B cell (primary cell): ENCODE measurements around the gene NDRG2. TPM values are rescaled to one million over a fixed set of nuclear protein-coding genes. Genes with fewer than 3 reads are reported as not detected.

Experiments used
- ATAC-seq: fragments of 200-7000 bp; cut with Tn5 transposase; one replicate; pipeline ENCODE4 v1.10.0; 2021; ENCODE audit warnings: low read depth, mild to moderate bottlenecking, moderate number of reproducible peaks, moderate library complexity
- CTCF ChIA-PET: fragments of 350-600 bp; sonication (Branson Sonifier 250); formaldehyde crosslinking; loops from one replicate; lab custom pipeline; 2021; ENCODE audit warnings: antibody characterized with exemption, inconsistent platforms; lab: Charles Lee
- POLR2A ChIA-PET: fragments of 350-600 bp; sonication (Branson Sonifier 250); formaldehyde crosslinking; loops from one replicate; lab custom pipeline; 2021; ENCODE audit warnings: antibody characterized with exemption; lab: Charles Lee
- DNase-seq: peaks from one replicate; pipeline ENCODE4 v3.0.0; 2013
- H2AFZ ChIP-seq: 2 replicates; pipeline ENCODE4 v1.6.1; 2012; ENCODE audit warnings: mild to moderate bottlenecking, low read depth, low read length; ENCODE audit not compliant: insufficient read depth, poor library complexity, severe bottlenecking
- H3K27ac ChIP-seq, 2 donors: 1 replicate in 1 of 2; 2 replicates in 1 of 2; pipeline ENCODE4 v1.5.1; 2012 to 2013; ENCODE audit warnings: low read length in 2 of 2, mild to moderate bottlenecking in 2 of 2, moderate library complexity in 1 of 2
- H3K27me3 ChIP-seq, 4 experiments: fragments of 200-600 bp in 1 of 4; sonication (generic) in 1 of 4; replicated peaks in 1 of 4; 1 replicate in 2 of 4; 2 replicates in 2 of 4; pipeline versions ENCODE4 v1.6.1 to v1.7.0; 2013 to 2016; ENCODE audit warnings: low read length in 3 of 4, mild to moderate bottlenecking in 2 of 4, mixed read lengths in 1 of 4, moderate library complexity in 1 of 4; ENCODE audit not compliant: insufficient read depth in 4 of 4, control insufficient read depth in 3 of 4; ENCODE audit errors: control extremely low read depth in 1 of 4
- H3K36me3 ChIP-seq, 2 experiments: replicated peaks in 1 of 2; 1 replicate in 1 of 2; 2 replicates in 1 of 2; pipeline versions ENCODE4 v1.6.1 to v1.7.1; 2013; ENCODE audit warnings: low read length in 1 of 2; ENCODE audit not compliant: insufficient read depth in 2 of 2, control insufficient read depth in 1 of 2; ENCODE audit errors: control extremely low read depth in 1 of 2, extremely low read depth in 1 of 2
- H3K4me1 ChIP-seq, 2 donors: fragments of 200-600 bp in 1 of 2; sonication (generic) in 1 of 2; 1 replicate in 1 of 2; 2 replicates in 1 of 2; pipeline versions ENCODE4 v1.5.1 to v1.6.1; 2013 to 2017; ENCODE audit warnings: low read length in 2 of 2; ENCODE audit not compliant: control insufficient read depth in 2 of 2, insufficient read depth in 2 of 2
- H3K4me2 ChIP-seq: replicated peaks from 2 replicates; pipeline ENCODE3; 2012; ENCODE audit warnings: mild to moderate bottlenecking, low read depth, low read length; ENCODE audit not compliant: poor library complexity, severe bottlenecking
- H3K4me3 ChIP-seq, 5 experiments: fragments of 200-600 bp in 1 of 5; sonication (generic) in 1 of 5; 1 replicate in 3 of 5; 2 replicates in 2 of 5; pipeline versions ENCODE4 v1.5.1 to v1.7.0; 2011 to 2016; ENCODE audit warnings: low read length in 4 of 5, mild to moderate bottlenecking in 4 of 5, low read depth in 2 of 5, control low read depth in 1 of 5, moderate library complexity in 1 of 5; ENCODE audit not compliant: insufficient read depth in 1 of 5; ENCODE audit errors: control extremely low read depth in 1 of 5, extremely low read depth in 1 of 5
- H3K79me2 ChIP-seq: fragments of 200-600 bp; sonication (generic); one replicate; pipeline ENCODE4 v1.6.0; 2016; ENCODE audit warnings: low read length; ENCODE audit not compliant: control insufficient read depth, insufficient read depth
- H3K9ac ChIP-seq: fragments of 200-600 bp; sonication (generic); 2 replicates; pipeline ENCODE4 v1.6.1; 2017; ENCODE audit warnings: mild to moderate bottlenecking, low read length, moderate library complexity
- H3K9me3 ChIP-seq, 3 donors: one replicate each; pipeline versions ENCODE4 v1.6.1 to v1.7.1; 2013; ENCODE audit warnings: low read length in 2 of 3; ENCODE audit not compliant: control insufficient read depth in 2 of 3, insufficient read depth in 1 of 3; ENCODE audit errors: control extremely low read depth in 1 of 3
- H4K20me1 ChIP-seq: 2 replicates; pipeline ENCODE4 v1.6.0; 2012; ENCODE audit warnings: mild to moderate bottlenecking, low read length; ENCODE audit not compliant: insufficient read depth, control insufficient read depth, poor library complexity, severe bottlenecking
- H3K27ac Mint-ChIP-seq: one replicate; pipeline ENCODE4 v1.8.0; 2021; ENCODE audit warnings: mixed read lengths
- H3K27me3 Mint-ChIP-seq: one replicate; pipeline ENCODE4 v1.8.0; 2021; ENCODE audit warnings: mixed read lengths
- H3K4me1 Mint-ChIP-seq: one replicate; pipeline ENCODE4 v1.8.0; 2021; ENCODE audit warnings: mixed read lengths
- H3K4me3 Mint-ChIP-seq: one replicate; pipeline ENCODE4 v1.8.0; 2021; ENCODE audit warnings: mixed read lengths
- H3K9me3 Mint-ChIP-seq: one replicate; pipeline ENCODE4 v1.8.0; 2022; ENCODE audit warnings: mixed read lengths; ENCODE audit not compliant: insufficient read depth
- EZH2 ChIP-seq: IDR thresholded peaks from 2 replicates; pipeline ENCODE4 v1.6.1; 2012; ENCODE audit warnings: borderline replicate concordance, low read depth, mild to moderate bottlenecking, moderate library complexity, low read length; ENCODE audit not compliant: insufficient read depth, poor library complexity, severe bottlenecking
- WGBS: methylation state at CpG from one replicate; pipeline ENCODE4 v1.1.5; 2013; ENCODE audit warnings: missing lambda C conversion rate; ENCODE audit not compliant: insufficient coverage; 5-methylcytosine and 5-hydroxymethylcytosine counted together
- intact Hi-C: fragments of 100-400 bp; cut with micrococcal nuclease; formaldehyde crosslinking; loops from one replicate; pipeline ENCODE4 v1.10.0; 2022
- polyA plus RNA-seq: library from polyadenylated mRNA; depleted of rRNA; stranded (reverse); fragments of >200 nt; gene quantifications from 2 replicates; pipeline ENCODE4 v1.2.3, GENCODE V29; 2012
- total RNA-seq, 2 donors: library from RNA; stranded (reverse); fragments of 120-200 nt in 1 of 2; gene quantifications; 1 replicate in 1 of 2; 2 replicates in 1 of 2; pipeline versions ENCODE4 v1.2.3 to v1.2.4, GENCODE V29; 2013 to 2022
- TF ChIP-seq, protein P1 (sequence below): fragments of 200-600 bp; IDR thresholded peaks from one replicate; pipeline ENCODE4 v1.8.0; 2022; ENCODE audit warnings: antibody characterized with exemption, mild to moderate bottlenecking

Gene NDRG2
- total and polyA plus RNA-seq, 2 donors (not counting 1 experiment from before 2014, with no cell fraction given): 9.5 to 11.8 TPM

GRCh38 chr14:21026988-21027315 is 2.1 kb upstream of the NDRG2 start:
- ATAC-seq (no peak), DNase-seq (peak; percentile 16)
- peaks cover 19% of the 10 kb centered on the region for H3K4me1 Mint-ChIP-seq
- ChIA-PET POLR2A (no interaction called here), CTCF (interaction anchor here (2.1 to 3.2 kb wide), 2 partner anchors 11 to 77 kb away, joined by 7 to 21 read pairs; no protein-coding TSS in a partner anchor)
- H3K4me2 ChIP-seq: no peak overlapping the region
- H3K27me3 Mint-ChIP-seq: peaks cover 12% of the 10 kb centered on the region
- no peaks in the 10 kb centered on the region for H3K36me3 ChIP-seq
- no peaks in the 10 kb centered on the region for H3K79me2 ChIP-seq
- no peak overlapping the region for H2AFZ ChIP-seq
- peak overlapping the region; percentile 56 for H3K4me3 Mint-ChIP-seq
- H3K4me1 ChIP-seq: peaks cover 12 to 23% of the 10 kb centered on the region in 2 donors
- H3K27me3 ChIP-seq: peaks cover 0 to 30% (median 8%) of the 10 kb centered on the region in 4 experiments
- H4K20me1 ChIP-seq: no peaks in the 10 kb centered on the region
- H3K27ac ChIP-seq: no peak overlapping the region
- no peaks in the 10 kb centered on the region for H3K9me3 Mint-ChIP-seq
- H3K27ac Mint-ChIP-seq: peak overlapping the region; percentile 32
- WGBS: 46% methylated on average over 3 of the region's 3 CpGs
- TF ChIP-seq, protein P1, sequence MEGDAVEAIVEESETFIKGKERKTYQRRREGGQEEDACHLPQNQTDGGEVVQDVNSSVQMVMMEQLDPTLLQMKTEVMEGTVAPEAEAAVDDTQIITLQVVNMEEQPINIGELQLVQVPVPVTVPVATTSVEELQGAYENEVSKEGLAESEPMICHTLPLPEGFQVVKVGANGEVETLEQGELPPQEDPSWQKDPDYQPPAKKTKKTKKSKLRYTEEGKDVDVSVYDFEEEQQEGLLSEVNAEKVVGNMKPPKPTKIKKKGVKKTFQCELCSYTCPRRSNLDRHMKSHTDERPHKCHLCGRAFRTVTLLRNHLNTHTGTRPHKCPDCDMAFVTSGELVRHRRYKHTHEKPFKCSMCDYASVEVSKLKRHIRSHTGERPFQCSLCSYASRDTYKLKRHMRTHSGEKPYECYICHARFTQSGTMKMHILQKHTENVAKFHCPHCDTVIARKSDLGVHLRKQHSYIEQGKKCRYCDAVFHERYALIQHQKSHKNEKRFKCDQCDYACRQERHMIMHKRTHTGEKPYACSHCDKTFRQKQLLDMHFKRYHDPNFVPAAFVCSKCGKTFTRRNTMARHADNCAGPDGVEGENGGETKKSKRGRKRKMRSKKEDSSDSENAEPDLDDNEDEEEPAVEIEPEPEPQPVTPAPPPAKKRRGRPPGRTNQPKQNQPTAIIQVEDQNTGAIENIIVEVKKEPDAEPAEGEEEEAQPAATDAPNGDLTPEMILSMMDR: no peak
- no peak for TF ChIP-seq EZH2
- H3K9ac ChIP-seq: no peak overlapping the region
- no peaks in the 10 kb centered on the region for H3K9me3 ChIP-seq
- intact Hi-C loops: no loop called here
- H3K4me3 ChIP-seq: no peak overlapping the region

GRCh38 chr14:21026274-21026987 is 1.6 kb upstream of the NDRG2 start:
- ChIA-PET CTCF (interaction anchor here (0.6 to 3.2 kb wide), 5 partner anchors 11 to 78 kb away, joined by 3 to 21 read pairs (median 3); no protein-coding TSS in a partner anchor), POLR2A (no interaction called here)
- peaks cover 14% of the 10 kb centered on the region for H3K27me3 Mint-ChIP-seq
- Histone ChIP-seq H3K9me3 (no peaks in the 10 kb centered on the region), H3K4me3 (no peak overlapping the region), H2AFZ (peak overlapping the region; percentile 97), H3K36me3 (no peaks in the 10 kb centered on the region), H3K9ac (no peak overlapping the region), H3K4me2 (no peak overlapping the region), H3K4me1 (peaks cover 12 to 23% of the 10 kb centered on the region in 2 donors), H3K79me2 (no peaks in the 10 kb centered on the region), H3K27me3 (peaks cover 0 to 30% (median 8%) of the 10 kb centered on the region in 4 experiments), H4K20me1 (no peaks in the 10 kb centered on the region), H3K27ac (no peak overlapping the region)
- ATAC-seq (no peak), DNase-seq (no peak)
- H3K27ac Mint-ChIP-seq: no peak overlapping the region
- WGBS: 95% methylated on average over 5 of the region's 7 CpGs
- TF ChIP-seq, protein P1: no peak
- no peak for TF ChIP-seq EZH2
- peak overlapping the region; percentile 93 for H3K4me3 Mint-ChIP-seq
- H3K9me3 Mint-ChIP-seq: no peaks in the 10 kb centered on the region
- intact Hi-C loops: no loop called here
- H3K4me1 Mint-ChIP-seq: peaks cover 19% of the 10 kb centered on the region
